GM19395 (cell line): Measurements from ENCODE around the gene ZBTB32.

Experiments used
- ATAC-seq: cut with Tn5 transposase; IDR thresholded peaks from one replicate; pipeline ENCODE4 v1.9.1; 2021; ENCODE audit warnings: mild to moderate bottlenecking, moderate library complexity; ENCODE audit not compliant: unreplicated experiment

ZBTB32 gene

GRCh38 chr19:35751839-35752745 lies 47.7 kb downstream of the ZBTB32 start:
- ATAC-seq: no peak

GRCh38 chr19:35752746-35753350 lies 48.5 kb downstream of the ZBTB32 start:
- no peak for ATAC-seq

GRCh38 chr19:35753634-35754369 lies 49.4 kb downstream of the ZBTB32 start:
- no peak for ATAC-seq

- no peak for ATAC-seq
Observed at GRCh38 chr19:35754370-35755130, 50.2 kb downstream of the ZBTB32 start.

- ATAC-seq: no peak
Observed at GRCh38 chr19:35755131-35755549, 50.8 kb downstream of the ZBTB32 start.

GRCh38 chr19:35755550-35756376 lies 51.4 kb downstream of the ZBTB32 start:
- ATAC-seq: no peak

- no peak for ATAC-seq
Observed at GRCh38 chr19:35756377-35757230, 52.2 kb downstream of the ZBTB32 start, which contains the start of gene HSPB6. TSS of gene HSPB6 (minus strand) at chr19:35757029. CDS start at chr19:35757008, 21 bp downstream.

GRCh38 chr19:35757231-35757748 lies 52.9 kb downstream of the ZBTB32 start:
- peak; percentile 10 for ATAC-seq

- ATAC-seq: peak; percentile 97
Observed at GRCh38 chr19:35757749-35758608, 53.6 kb downstream of the ZBTB32 start, which contains the start of gene PROSER3. TSS of gene PROSER3 (plus strand) at chr19:35758176. CDS start at chr19:35758216, 40 bp downstream.

- no peak for ATAC-seq
Observed at GRCh38 chr19:35759697-35760096, 55.3 kb downstream of the ZBTB32 start.

- ATAC-seq: no peak
Observed at GRCh38 chr19:35760711-35761349, 56.5 kb downstream of the ZBTB32 start.

GRCh38 chr19:35764432-35765315 lies 60.3 kb downstream of the ZBTB32 start:
- no peak for ATAC-seq
